Iris pigment epithelial cell (primary cell): ENCODE results near the gene ZBED4.

ENCODE experiments used
- DNase-seq: peaks from one replicate; pipeline ENCODE4 v3.0.0-alpha.2; 2011; ENCODE audit warnings: low read depth

ZBED4 gene

GRCh38 chr22:49936973-49937757 is 83.5 kb downstream of the ZBED4 start:
- no peak for DNase-seq

DNA sequence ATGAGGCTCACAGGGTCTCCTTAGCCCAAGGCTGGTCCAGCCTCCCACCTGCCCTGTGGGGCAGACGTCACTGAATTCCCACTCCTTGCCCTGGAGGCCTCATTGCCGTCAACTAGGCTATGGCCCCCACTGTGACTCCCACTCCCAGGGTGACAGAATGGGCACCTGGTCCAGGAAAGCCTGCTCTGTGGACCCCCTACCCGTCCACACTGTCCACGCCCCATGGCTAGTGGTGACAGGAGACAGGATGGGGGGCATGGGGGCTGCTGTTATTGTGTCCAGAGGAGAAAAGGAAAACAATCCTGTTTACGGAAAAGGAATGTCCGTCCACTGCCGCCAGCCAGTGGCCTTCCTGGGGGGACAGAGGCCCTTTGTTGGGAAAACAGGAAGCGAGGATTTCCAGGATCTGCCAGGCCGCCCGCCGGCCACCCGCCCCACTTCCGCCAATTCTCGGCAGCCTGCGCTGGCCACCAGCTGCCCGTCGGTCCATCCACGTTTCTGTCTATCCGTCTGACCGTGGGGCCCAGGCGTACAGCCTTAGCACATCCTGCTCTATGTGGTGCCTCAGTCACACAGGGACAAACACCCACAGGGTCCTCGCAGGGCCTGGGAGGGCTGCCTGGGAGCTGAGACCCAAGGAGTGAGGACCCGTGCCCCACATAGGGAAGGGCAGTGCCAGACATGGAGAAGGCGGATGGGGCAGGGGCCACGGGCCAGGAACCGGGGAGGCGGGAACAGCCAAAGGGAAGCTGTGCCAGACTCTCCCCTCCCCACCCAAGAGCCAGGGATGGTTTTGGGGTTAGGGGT is 84.3 kb downstream of the ZBED4 start:
- no peak for DNase-seq

DNA sequence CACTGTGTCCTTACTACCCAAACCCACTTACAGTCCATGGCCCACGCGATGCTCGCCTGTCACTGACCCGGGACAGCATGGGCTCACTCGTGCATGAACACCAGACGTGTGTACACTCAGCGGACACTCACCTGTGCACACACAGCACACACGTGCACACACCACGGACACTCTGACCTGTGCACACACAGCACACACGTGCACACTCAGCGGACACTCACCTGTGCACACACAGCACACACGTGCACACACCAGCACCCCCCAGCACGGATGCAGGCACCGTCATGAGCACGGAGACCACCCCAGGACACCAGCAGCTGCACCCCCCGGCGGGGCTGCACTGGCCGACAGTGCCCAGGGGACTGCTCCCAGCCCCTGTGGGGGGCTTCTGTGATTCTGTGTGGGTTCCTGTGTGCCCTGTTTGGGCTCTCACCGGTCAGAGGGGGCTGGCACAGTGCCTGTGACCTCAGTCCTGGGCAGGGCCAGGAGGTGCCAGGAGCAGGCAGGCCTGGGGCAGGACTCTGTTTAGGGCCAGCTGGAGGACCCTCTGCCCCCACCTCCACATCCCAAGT is 85.0 kb downstream of the ZBED4 start:
- DNase-seq, result no peak
